Stimulated activated CD8-positive, alpha-beta memory T cell treated with anti-CD3 and anti-CD28 coated beads, Interleukin-4, amount 100 ng/mL, for 48 hours (primary cell): ENCODE data around the gene PPFIA3.
A peak's percentile ranks its signal among the peaks of the same experiment; 100 is the strongest.

Experiments used
- DNase-seq: peaks from one replicate; pipeline ENCODE4 v3.0.0-alpha.2; 2020

The PPFIA3 gene

GRCh38 chr19:49182848-49183375, 63.6 kb downstream of the PPFIA3 start:
- no peak for DNase-seq

GRCh38 chr19:49186108-49186507, 66.8 kb downstream of the PPFIA3 start:
- no peak for DNase-seq

GRCh38 chr19:49188626-49189200, 69.4 kb downstream of the PPFIA3 start:
- DNase-seq, result no peak

GRCh38 chr19:49189259-49189658, 69.9 kb downstream of the PPFIA3 start:
- DNase-seq, result no peak

- no peak for DNase-seq
These were observed 71.4 kb downstream of the PPFIA3 start for GRCh38 chr19:49190781-49191180.

GRCh38 chr19:49193822-49194394, 74.6 kb downstream of the PPFIA3 start:
- no peak for DNase-seq

GRCh38 chr19:49194408-49194807, 75.1 kb downstream of the PPFIA3 start:
- no peak for DNase-seq

- DNase-seq, result no peak
These were observed 77.3 kb downstream of the PPFIA3 start for GRCh38 chr19:49196527-49197240.

- DNase-seq, result peak; percentile 64
These were observed 81.0 kb downstream of the PPFIA3 start for GRCh38 chr19:49200238-49200862.
